GM12878 (cell line): Measurements from ENCODE around the gene CELSR3. TPM values are rescaled to one million over a fixed set of nuclear protein-coding genes. Genes with fewer than 3 reads are reported as not detected.

Source experiments
- CREB1 ChIP-seq: IDR thresholded peaks from 2 replicates; pipeline ENCODE4 v1.6.1; 2012; ENCODE audit warnings: low read depth, mild to moderate bottlenecking, inconsistent platforms
- EED ChIP-seq: sonication (generic); IDR thresholded peaks from 2 replicates; pipeline ENCODE4 v1.6.1; 2016; ENCODE audit warnings: antibody characterized with exemption, low read depth
- EZH2 ChIP-seq: IDR thresholded peaks from 2 replicates; pipeline ENCODE4 v1.6.1; 2012; ENCODE audit warnings: low read depth, mild to moderate bottlenecking, control low read depth, inconsistent platforms, low read length, borderline replicate concordance; ENCODE audit not compliant: control insufficient read depth
- JUND ChIP-seq: IDR thresholded peaks from 2 replicates; pipeline ENCODE4 v1.6.1; 2012; ENCODE audit warnings: low read depth, mild to moderate bottlenecking, low read length, improper control_type of control experiment, moderate library complexity
- NFIC ChIP-seq: IDR thresholded peaks from 2 replicates; pipeline ENCODE4 v1.6.1; 2012; ENCODE audit warnings: low read depth, mild to moderate bottlenecking, inconsistent platforms, low read length, moderate library complexity
- NR2C2 ChIP-seq: IDR thresholded peaks from 2 replicates; pipeline ENCODE4 v1.6.1; 2011; ENCODE audit warnings: borderline replicate concordance, low read depth; ENCODE audit not compliant: control insufficient read depth, insufficient read length
- NRF1 ChIP-seq: conservative IDR thresholded peaks from 2 replicates; pipeline ENCODE4 v1.6.1; 2011; ENCODE audit warnings: mild to moderate bottlenecking, low read depth, low read length, improper control_type of control experiment
- POLR2AphosphoS2 ChIP-seq: IDR thresholded peaks from 2 replicates; pipeline ENCODE4 v1.6.1; 2011; ENCODE audit warnings: low read depth, mild to moderate bottlenecking, low read length, improper control_type of control experiment, moderate library complexity
- RAD21 ChIP-seq: IDR thresholded peaks from 2 replicates; pipeline ENCODE4 v1.6.1; 2011; ENCODE audit warnings: mild to moderate bottlenecking, low read depth, low read length, moderate library complexity; ENCODE audit not compliant: insufficient read depth
- RUNX3 ChIP-seq: IDR thresholded peaks from 2 replicates; pipeline ENCODE4 v1.6.1; 2012; ENCODE audit warnings: low read length, inconsistent platforms
- SMC3 ChIP-seq: IDR thresholded peaks from 2 replicates; pipeline ENCODE4 v1.6.1; 2011; ENCODE audit warnings: low read length, improper control_type of control experiment, borderline replicate concordance
- SPI1 ChIP-seq: IDR thresholded peaks from 2 replicates; pipeline ENCODE4 v1.6.1; 2011; ENCODE audit warnings: low read depth, mild to moderate bottlenecking, low read length, moderate library complexity, borderline replicate concordance; ENCODE audit not compliant: insufficient read depth
- SUPT20H ChIP-seq: IDR thresholded peaks from 2 replicates; pipeline ENCODE4 v1.6.1; 2011; ENCODE audit warnings: low read depth, mild to moderate bottlenecking, low read length, moderate library complexity, borderline replicate concordance; ENCODE audit not compliant: control insufficient read depth
- TBL1XR1 ChIP-seq: IDR thresholded peaks from 2 replicates; pipeline ENCODE4 v1.6.1; 2012; ENCODE audit warnings: low read depth, low read length, improper control_type of control experiment
- ZBED1 ChIP-seq: IDR thresholded peaks from 2 replicates; pipeline ENCODE4 v1.6.1; 2016; ENCODE audit warnings: borderline replicate concordance
- ZNF622 ChIP-seq: fragments of 450-650 bp; IDR thresholded peaks from 2 replicates; pipeline ENCODE4 v1.6.1; 2017; ENCODE audit warnings: mild to moderate bottlenecking, inconsistent platforms
- polyA plus RNA-seq, 11 experiments: library from polyadenylated mRNA; depleted of rRNA in 4 of 11; unstranded in 6 of 11; stranded (reverse) in 5 of 11; fragments of >200 nt; fragmentation: Nextera tagmentation in 4 of 11; fragmentation: Illumina TruSeq in 1 of 11; extraction: Ambion mirVana in 4 of 11; extraction: Trizol in 1 of 11; gene quantifications; 1 replicate in 1 of 11; 2 replicates in 10 of 11; pipeline versions ENCODE4 v1.2.1 to v1.2.3, GENCODE V29; 2011 to 2016; ENCODE audit warnings: inconsistent platforms in 2 of 11, missing spikeins in 2 of 11, low read depth in 1 of 11
- total RNA-seq, 4 experiments: library from RNA; depleted of rRNA in 3 of 4; stranded (reverse); fragments of >200 nt in 3 of 4; fragmentation: Illumina TruSeq in 1 of 4; extraction: Trizol in 1 of 4; gene quantifications; 2 replicates each; pipeline versions ENCODE4 v1.2.1 to v1.2.3, GENCODE V29; 2013 to 2021
- TF ChIP-seq, protein P1 (sequence below): fragments of 450-650 bp; formaldehyde crosslinking; IDR thresholded peaks from 2 replicates; pipeline ENCODE4 v1.4.0; 2020; ENCODE audit warnings: mild to moderate bottlenecking, moderate library complexity
- TF ChIP-seq, protein P2 (sequence below): fragments of 450-650 bp; IDR thresholded peaks from 2 replicates; pipeline ENCODE4 v1.6.1; 2017; ENCODE audit warnings: low read depth, mild to moderate bottlenecking, moderate library complexity
- TF ChIP-seq, protein P3 (sequence below): IDR thresholded peaks from 2 replicates; pipeline ENCODE4 v1.6.1; 2011; ENCODE audit warnings: borderline replicate concordance, low read depth, mild to moderate bottlenecking, moderate library complexity, low read length; ENCODE audit not compliant: insufficient read depth, poor library complexity, severe bottlenecking
- TF ChIP-seq, protein P4 (sequence below): IDR thresholded peaks from 2 replicates; pipeline ENCODE4 v1.6.1; 2012; ENCODE audit warnings: low read depth, low read length, improper control_type of control experiment
- TF ChIP-seq, protein P5 (sequence below): IDR thresholded peaks from 2 replicates; pipeline ENCODE4 v1.6.1; 2011; ENCODE audit warnings: low read depth, low read length, improper control_type of control experiment, borderline replicate concordance

CELSR3 gene
- total and polyA plus RNA-seq, 10 of the 15 experiments (the other 5 are each of a cell fraction or from before 2014, with no cell fraction given): 0.08 to 1.6 (median 0.57) TPM

DNA sequence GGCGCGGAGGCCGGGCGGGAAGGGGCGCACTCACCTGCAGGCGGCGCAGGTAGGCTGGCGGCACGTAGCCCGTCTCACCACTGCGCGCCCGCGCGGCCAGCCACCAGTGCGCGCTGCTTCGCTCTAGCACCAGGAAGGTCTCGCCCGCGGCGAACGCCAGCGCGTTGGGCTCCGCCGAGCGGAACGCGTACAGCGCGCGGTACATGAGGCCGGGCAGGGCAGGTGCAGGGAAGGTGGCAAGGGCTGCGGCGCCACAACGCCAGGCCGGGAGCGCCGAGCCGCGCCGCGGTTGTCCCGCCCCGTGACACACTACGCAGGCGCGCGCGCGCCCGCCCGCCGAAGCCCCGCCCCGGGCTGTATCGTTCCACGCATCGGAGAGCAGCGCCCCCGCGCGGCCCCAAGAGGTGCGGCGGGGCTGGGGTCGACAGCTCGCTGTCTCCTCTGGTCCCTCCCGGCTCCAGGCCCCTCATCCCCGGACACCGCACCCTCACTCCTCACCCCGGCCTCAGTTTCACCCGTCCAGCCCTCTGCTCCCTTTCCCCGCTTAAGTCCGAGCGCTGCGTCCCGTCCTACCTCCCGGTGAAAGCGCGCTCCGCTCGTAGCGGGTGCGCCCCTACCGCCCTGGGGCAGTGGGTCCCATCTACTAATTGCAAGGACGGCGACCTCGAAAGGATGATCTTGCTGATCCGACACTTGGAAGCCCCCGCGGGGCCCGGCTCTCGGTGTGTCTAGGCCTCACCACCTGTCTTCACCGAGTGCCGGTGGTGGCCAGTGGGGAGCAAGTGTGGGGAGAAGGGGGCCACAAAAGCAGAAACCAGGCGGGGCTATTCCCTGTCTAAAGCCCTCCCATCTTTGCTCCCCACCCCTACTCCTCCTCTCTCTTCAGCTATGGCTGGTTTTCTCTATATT, 23.2 kb upstream of the CELSR3 start, which contains the start of gene NCKIPSD (continued):
- TF ChIP-seq, protein P1, sequence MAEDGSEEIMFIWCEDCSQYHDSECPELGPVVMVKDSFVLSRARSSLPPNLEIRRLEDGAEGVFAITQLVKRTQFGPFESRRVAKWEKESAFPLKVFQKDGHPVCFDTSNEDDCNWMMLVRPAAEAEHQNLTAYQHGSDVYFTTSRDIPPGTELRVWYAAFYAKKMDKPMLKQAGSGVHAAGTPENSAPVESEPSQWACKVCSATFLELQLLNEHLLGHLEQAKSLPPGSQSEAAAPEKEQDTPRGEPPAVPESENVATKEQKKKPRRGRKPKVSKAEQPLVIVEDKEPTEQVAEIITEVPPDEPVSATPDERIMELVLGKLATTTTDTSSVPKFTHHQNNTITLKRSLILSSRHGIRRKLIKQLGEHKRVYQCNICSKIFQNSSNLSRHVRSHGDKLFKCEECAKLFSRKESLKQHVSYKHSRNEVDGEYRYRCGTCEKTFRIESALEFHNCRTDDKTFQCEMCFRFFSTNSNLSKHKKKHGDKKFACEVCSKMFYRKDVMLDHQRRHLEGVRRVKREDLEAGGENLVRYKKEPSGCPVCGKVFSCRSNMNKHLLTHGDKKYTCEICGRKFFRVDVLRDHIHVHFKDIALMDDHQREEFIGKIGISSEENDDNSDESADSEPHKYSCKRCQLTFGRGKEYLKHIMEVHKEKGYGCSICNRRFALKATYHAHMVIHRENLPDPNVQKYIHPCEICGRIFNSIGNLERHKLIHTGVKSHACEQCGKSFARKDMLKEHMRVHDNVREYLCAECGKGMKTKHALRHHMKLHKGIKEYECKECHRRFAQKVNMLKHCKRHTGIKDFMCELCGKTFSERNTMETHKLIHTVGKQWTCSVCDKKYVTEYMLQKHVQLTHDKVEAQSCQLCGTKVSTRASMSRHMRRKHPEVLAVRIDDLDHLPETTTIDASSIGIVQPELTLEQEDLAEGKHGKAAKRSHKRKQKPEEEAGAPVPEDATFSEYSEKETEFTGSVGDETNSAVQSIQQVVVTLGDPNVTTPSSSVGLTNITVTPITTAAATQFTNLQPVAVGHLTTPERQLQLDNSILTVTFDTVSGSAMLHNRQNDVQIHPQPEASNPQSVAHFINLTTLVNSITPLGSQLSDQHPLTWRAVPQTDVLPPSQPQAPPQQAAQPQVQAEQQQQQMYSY (CRISPR knock-in tag): no peak
- TF ChIP-seq, protein P2, sequence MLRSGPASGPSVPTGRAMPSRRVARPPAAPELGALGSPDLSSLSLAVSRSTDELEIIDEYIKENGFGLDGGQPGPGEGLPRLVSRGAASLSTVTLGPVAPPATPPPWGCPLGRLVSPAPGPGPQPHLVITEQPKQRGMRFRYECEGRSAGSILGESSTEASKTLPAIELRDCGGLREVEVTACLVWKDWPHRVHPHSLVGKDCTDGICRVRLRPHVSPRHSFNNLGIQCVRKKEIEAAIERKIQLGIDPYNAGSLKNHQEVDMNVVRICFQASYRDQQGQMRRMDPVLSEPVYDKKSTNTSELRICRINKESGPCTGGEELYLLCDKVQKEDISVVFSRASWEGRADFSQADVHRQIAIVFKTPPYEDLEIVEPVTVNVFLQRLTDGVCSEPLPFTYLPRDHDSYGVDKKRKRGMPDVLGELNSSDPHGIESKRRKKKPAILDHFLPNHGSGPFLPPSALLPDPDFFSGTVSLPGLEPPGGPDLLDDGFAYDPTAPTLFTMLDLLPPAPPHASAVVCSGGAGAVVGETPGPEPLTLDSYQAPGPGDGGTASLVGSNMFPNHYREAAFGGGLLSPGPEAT: no peak
- TF ChIP-seq NR2C2: no peak
- peak; percentile 57 for TF ChIP-seq RAD21
- no peak for TF ChIP-seq SPI1
- TF ChIP-seq JUND: no peak
- TF ChIP-seq NFIC: no peak
- peak; percentile 61 for TF ChIP-seq NRF1
- peak; percentile 39; the same call in 1 of the 2 replicates for TF ChIP-seq SMC3
- no peak for TF ChIP-seq SUPT20H
- TF ChIP-seq, protein P3, sequence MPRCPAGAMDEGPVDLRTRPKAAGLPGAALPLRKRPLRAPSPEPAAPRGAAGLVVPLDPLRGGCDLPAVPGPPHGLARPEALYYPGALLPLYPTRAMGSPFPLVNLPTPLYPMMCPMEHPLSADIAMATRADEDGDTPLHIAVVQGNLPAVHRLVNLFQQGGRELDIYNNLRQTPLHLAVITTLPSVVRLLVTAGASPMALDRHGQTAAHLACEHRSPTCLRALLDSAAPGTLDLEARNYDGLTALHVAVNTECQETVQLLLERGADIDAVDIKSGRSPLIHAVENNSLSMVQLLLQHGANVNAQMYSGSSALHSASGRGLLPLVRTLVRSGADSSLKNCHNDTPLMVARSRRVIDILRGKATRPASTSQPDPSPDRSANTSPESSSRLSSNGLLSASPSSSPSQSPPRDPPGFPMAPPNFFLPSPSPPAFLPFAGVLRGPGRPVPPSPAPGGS: no peak
- TF ChIP-seq, protein P4, sequence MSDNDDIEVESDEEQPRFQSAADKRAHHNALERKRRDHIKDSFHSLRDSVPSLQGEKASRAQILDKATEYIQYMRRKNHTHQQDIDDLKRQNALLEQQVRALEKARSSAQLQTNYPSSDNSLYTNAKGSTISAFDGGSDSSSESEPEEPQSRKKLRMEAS: no peak
- peak; percentile 24; the same call in 1 of the 2 replicates for TF ChIP-seq RUNX3
- TF ChIP-seq POLR2AphosphoS2: peak; percentile 63; the same call in 1 of the 2 replicates
- TF ChIP-seq ZNF622: no peak
- TF ChIP-seq ZBED1: no peak
- TF ChIP-seq CREB1: no peak
- TF ChIP-seq EED: no peak
- no peak for TF ChIP-seq TBL1XR1
- TF ChIP-seq EZH2: no peak
- TF ChIP-seq, protein P5, sequence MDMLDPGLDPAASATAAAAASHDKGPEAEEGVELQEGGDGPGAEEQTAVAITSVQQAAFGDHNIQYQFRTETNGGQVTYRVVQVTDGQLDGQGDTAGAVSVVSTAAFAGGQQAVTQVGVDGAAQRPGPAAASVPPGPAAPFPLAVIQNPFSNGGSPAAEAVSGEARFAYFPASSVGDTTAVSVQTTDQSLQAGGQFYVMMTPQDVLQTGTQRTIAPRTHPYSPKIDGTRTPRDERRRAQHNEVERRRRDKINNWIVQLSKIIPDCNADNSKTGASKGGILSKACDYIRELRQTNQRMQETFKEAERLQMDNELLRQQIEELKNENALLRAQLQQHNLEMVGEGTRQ: no peak
